Lung (tissue), 12 donors: ENCODE results near the gene RAP1B. TPM values are rescaled to one million over a fixed set of nuclear protein-coding genes. Genes with fewer than 3 reads are reported as not detected.

Experiments
- ATAC-seq: fragments of 200-7000 bp; cut with Tn5 transposase; one replicate; pipeline ENCODE4 v1.9.1; 2020; ENCODE audit warnings: moderate number of reproducible peaks; ENCODE audit not compliant: insufficient read depth, low FRiP score
- DNase-seq, 3 donors: peaks; one replicate each; pipeline ENCODE4 v3.0.0-alpha.2; 2013 to 2017
- H3K27ac ChIP-seq, 2 donors: one replicate each; pipeline ENCODE4 v1.5.1; 2013; ENCODE audit warnings: mild to moderate bottlenecking in 2 of 2, moderate library complexity in 2 of 2, control low read depth in 1 of 2, inconsistent platforms in 1 of 2, low read depth in 1 of 2, low read length in 1 of 2
- H3K27me3 ChIP-seq, 3 donors: one replicate each; pipeline ENCODE4 v1.5.1; 2013; ENCODE audit warnings: low read length in 2 of 3; ENCODE audit not compliant: control insufficient read depth in 3 of 3, insufficient read depth in 3 of 3
- H3K36me3 ChIP-seq, 4 donors: one replicate each; pipeline ENCODE4 v1.5.1; 2013; ENCODE audit warnings: low read length in 4 of 4, mild to moderate bottlenecking in 1 of 4, moderate library complexity in 1 of 4; ENCODE audit not compliant: control insufficient read depth in 4 of 4, insufficient read depth in 4 of 4
- H3K4me1 ChIP-seq, 5 donors: one replicate each; pipeline ENCODE4 v1.5.1; 2013; ENCODE audit warnings: low read length in 5 of 5, mild to moderate bottlenecking in 2 of 5, moderate library complexity in 1 of 5; ENCODE audit not compliant: control insufficient read depth in 5 of 5, insufficient read depth in 5 of 5
- H3K4me3 ChIP-seq: one replicate; pipeline ENCODE4 v1.5.1; 2013; ENCODE audit warnings: mild to moderate bottlenecking, control low read depth, moderate library complexity
- H3K9ac ChIP-seq, 2 donors: one replicate each; pipeline ENCODE4 v1.5.1; 2013; ENCODE audit warnings: low read length in 2 of 2, control low read depth in 1 of 2; ENCODE audit not compliant: insufficient read depth in 1 of 2
- H3K9me3 ChIP-seq, 4 donors: one replicate each; pipeline ENCODE4 v1.5.1; 2013; ENCODE audit warnings: low read length in 3 of 4, mild to moderate bottlenecking in 1 of 4, moderate library complexity in 1 of 4; ENCODE audit not compliant: control insufficient read depth in 4 of 4, insufficient read depth in 3 of 4
- CTCF ChIP-seq: IDR thresholded peaks from 2 replicates; pipeline ENCODE4 v1.5.1; 2012; ENCODE audit warnings: mild to moderate bottlenecking; ENCODE audit errors: control extremely low read depth, extremely low read depth
- WGBS, 2 donors: extraction: QIAGEN DNeasy Blood & Tissue Kit; methylation state at CpG; one replicate each; pipeline ENCODE4 v1.1.7; 2013; 5-methylcytosine and 5-hydroxymethylcytosine counted together
- polyA plus RNA-seq, 2 donors: library from polyadenylated mRNA; stranded (reverse); fragments of 200-250 nt; gene quantifications; one replicate each; pipeline ENCODE4 v1.2.1, GENCODE V29; 2013
- total RNA-seq, 2 donors: library from RNA; depleted of rRNA in 1 of 2; stranded (reverse); fragments of >200 nt in 1 of 2; gene quantifications; one replicate each; pipeline ENCODE4 v1.2.1, GENCODE V29; 2014 to 2021
- donor health status: control.
- donor health status: control.
- donor health status: Bipolar disorder and iron deficiency.
- donor health status: healthy.
- donor health status: DM: yes; HTN: yes; CAD: no.

Gene RAP1B
- total and polyA plus RNA-seq, 4 donors = 79.1 to 285 (median 172) TPM

- WGBS, 2 donors = 31 to 80% methylated on average over 1 of the region's 1 CpG
- peaks cover 0 to 5% (median 0%) of the 10 kb centered on the region in 4 donors for H3K36me3 ChIP-seq
- no peaks in the 10 kb centered on the region for H3K4me1 ChIP-seq
- H3K9ac ChIP-seq = no peak overlapping the region
- no peaks in the 10 kb centered on the region for H3K27me3 ChIP-seq
- TF ChIP-seq CTCF = no peak
- H3K9me3 ChIP-seq = no peaks in the 10 kb centered on the region
- DNase-seq = no peak
- H3K4me3 ChIP-seq = no peak overlapping the region
- H3K27ac ChIP-seq = no peak overlapping the region
- ATAC-seq = no peak
These were observed 56.6 kb downstream of the RAP1B start for GRCh38 chr12:68667291-68667690.

- ATAC-seq (no peak), DNase-seq (peak in 1 of 3 donors; percentile 17)
- Histone ChIP-seq H3K27ac (no peak overlapping the region), H3K36me3 (peaks cover 0 to 5% (median 0%) of the 10 kb centered on the region in 4 donors), H3K9me3 (no peaks in the 10 kb centered on the region), H3K27me3 (no peaks in the 10 kb centered on the region), H3K4me1 (no peaks in the 10 kb centered on the region), H3K9ac (no peak overlapping the region), H3K4me3 (no peak overlapping the region)
- no peak for TF ChIP-seq CTCF
- 19 to 40% methylated on average over 1 of the region's 1 CpG for WGBS, 2 donors
These were observed 57.2 kb downstream of the RAP1B start for GRCh38 chr12:68667896-68668295.

GRCh38 chr12:68671179-68671578, 60.5 kb downstream of the RAP1B start:
- no peak for ATAC-seq
- no peak for TF ChIP-seq CTCF
- no peak overlapping the region for H3K9ac ChIP-seq
- H3K9me3 ChIP-seq = no peaks in the 10 kb centered on the region
- no peak overlapping the region for H3K27ac ChIP-seq
- no peaks in the 10 kb centered on the region for H3K4me1 ChIP-seq
- no peak for DNase-seq
- no peak overlapping the region for H3K4me3 ChIP-seq
- no peaks in the 10 kb centered on the region for H3K27me3 ChIP-seq
- 81 to 97% methylated on average over 4 of the region's 4 CpGs for WGBS, 2 donors
- no peaks in the 10 kb centered on the region for H3K36me3 ChIP-seq

- TF ChIP-seq CTCF = no peak
- 81% methylated on average over 4 of the region's 4 CpGs for WGBS, 2 donors
- H3K4me3 ChIP-seq = no peak overlapping the region
- no peaks in the 10 kb centered on the region for H3K4me1 ChIP-seq
- H3K9me3 ChIP-seq = no peaks in the 10 kb centered on the region
- no peak for DNase-seq
- no peaks in the 10 kb centered on the region for H3K36me3 ChIP-seq
- H3K27me3 ChIP-seq = no peaks in the 10 kb centered on the region
- no peak overlapping the region for H3K27ac ChIP-seq
- H3K9ac ChIP-seq = no peak overlapping the region
- no peak for ATAC-seq
These were observed 63.1 kb downstream of the RAP1B start for GRCh38 chr12:68673788-68674187.
